Measurements from ENCODE around the gene HDAC9.

The HDAC9 gene

DNA sequence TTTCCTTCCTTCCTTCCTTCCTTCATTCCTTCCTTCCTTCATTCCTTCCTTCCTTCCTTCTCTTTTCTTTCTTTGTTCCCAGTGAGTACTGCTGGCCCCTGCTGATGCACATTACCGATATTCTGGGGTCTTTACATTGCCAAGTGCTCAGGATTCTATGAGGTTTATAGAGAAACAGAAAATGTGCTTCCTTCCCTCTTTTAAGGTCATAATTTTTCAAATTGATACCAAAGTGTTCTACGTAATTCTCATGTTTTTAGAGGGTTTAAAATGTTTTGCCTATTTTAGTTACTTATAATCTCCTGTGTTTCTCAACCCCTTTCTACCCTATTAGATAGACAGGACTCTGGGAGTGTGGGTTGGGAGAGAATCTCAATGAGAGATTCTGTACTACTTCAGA is 291.2 kb downstream of the HDAC9 start:
- TF ChIP-seq, protein P1, sequence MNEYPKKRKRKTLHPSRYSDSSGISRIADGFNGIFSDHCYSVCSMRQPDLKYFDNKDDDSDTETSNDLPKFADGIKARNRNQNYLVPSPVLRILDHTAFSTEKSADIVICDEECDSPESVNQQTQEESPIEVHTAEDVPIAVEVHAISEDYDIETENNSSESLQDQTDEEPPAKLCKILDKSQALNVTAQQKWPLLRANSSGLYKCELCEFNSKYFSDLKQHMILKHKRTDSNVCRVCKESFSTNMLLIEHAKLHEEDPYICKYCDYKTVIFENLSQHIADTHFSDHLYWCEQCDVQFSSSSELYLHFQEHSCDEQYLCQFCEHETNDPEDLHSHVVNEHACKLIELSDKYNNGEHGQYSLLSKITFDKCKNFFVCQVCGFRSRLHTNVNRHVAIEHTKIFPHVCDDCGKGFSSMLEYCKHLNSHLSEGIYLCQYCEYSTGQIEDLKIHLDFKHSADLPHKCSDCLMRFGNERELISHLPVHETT (tag by site-specific recombination; IDR thresholded peaks at IDR 0.05): no peak
- TF ChIP-seq, protein P2, sequence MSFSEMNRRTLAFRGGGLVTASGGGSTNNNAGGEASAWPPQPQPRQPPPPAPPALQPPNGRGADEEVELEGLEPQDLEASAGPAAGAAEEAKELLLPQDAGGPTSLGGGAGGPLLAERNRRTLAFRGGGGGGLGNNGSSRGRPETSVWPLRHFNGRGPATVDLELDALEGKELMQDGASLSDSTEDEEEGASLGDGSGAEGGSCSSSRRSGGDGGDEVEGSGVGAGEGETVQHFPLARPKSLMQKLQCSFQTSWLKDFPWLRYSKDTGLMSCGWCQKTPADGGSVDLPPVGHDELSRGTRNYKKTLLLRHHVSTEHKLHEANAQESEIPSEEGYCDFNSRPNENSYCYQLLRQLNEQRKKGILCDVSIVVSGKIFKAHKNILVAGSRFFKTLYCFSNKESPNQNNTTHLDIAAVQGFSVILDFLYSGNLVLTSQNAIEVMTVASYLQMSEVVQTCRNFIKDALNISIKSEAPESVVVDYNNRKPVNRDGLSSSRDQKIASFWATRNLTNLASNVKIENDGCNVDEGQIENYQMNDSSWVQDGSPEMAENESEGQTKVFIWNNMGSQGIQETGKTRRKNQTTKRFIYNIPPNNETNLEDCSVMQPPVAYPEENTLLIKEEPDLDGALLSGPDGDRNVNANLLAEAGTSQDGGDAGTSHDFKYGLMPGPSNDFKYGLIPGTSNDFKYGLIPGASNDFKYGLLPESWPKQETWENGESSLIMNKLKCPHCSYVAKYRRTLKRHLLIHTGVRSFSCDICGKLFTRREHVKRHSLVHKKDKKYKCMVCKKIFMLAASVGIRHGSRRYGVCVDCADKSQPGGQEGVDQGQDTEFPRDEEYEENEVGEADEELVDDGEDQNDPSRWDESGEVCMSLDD (tag by site-specific recombination; IDR thresholded peaks at IDR 0.05): no peak
- CTCF ChIA-PET: no interaction called here
- Histone ChIP-seq H3K36me3 (ENCODE audit: control insufficient read depth in 2 of 2, insufficient read depth in 1 of 2, low read length in 2 of 2) (no peaks in the 10 kb centered on the region), H3K4me1 (ENCODE audit: control insufficient read depth, insufficient read depth, low read length) (no peaks in the 10 kb centered on the region), H3K27ac (ENCODE audit: extremely low read depth, low read depth, low read length) (no peak overlapping the region), H3K4me3 (ENCODE audit: low read depth, low read length) (no peak overlapping the region), H3K9me3 (ENCODE audit: control insufficient read depth, insufficient read depth, low read depth, low read length) (no peaks in the 10 kb centered on the region)
- POLR2A ChIA-PET: no interaction called here

DNA sequence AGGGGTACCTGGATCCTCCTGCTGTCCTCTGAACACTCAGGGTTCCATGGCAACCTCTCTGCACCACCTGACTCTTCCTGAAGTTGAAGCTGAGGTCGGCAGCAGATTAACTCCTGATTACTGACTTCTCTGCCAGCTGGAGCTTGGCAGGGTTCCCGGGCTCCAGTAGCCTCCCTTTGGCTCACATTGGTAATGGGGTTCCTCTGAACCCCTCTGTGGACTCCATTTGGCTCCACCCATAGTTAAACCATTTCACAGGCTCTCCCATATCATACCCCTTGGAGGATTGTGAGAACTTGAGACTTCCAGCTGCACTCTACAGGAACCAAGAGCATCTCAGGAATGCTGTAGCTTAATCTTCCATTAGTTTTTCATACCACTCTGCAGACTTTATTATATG is 292.5 kb downstream of the HDAC9 start:
- TF ChIP-seq, protein P3, sequence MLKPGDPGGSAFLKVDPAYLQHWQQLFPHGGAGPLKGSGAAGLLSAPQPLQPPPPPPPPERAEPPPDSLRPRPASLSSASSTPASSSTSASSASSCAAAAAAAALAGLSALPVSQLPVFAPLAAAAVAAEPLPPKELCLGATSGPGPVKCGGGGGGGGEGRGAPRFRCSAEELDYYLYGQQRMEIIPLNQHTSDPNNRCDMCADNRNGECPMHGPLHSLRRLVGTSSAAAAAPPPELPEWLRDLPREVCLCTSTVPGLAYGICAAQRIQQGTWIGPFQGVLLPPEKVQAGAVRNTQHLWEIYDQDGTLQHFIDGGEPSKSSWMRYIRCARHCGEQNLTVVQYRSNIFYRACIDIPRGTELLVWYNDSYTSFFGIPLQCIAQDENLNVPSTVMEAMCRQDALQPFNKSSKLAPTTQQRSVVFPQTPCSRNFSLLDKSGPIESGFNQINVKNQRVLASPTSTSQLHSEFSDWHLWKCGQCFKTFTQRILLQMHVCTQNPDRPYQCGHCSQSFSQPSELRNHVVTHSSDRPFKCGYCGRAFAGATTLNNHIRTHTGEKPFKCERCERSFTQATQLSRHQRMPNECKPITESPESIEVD (tag by site-specific recombination; IDR thresholded peaks at IDR 0.05): no peak
- TF ChIP-seq ZNF112 (tag by site-specific recombination; IDR thresholded peaks at IDR 0.05) (no peak), ZNF624 (tag by site-specific recombination; IDR thresholded peaks at IDR 0.05) (no peak), ZNF658 (tag by site-specific recombination; IDR thresholded peaks at IDR 0.05) (no peak), ZNF248 (tag by site-specific recombination; IDR thresholded peaks at IDR 0.05) (no peak), ZNF510 (tag by site-specific recombination; IDR thresholded peaks at IDR 0.05; ENCODE audit: insufficient replicate concordance) (no peak)
- TF ChIP-seq, protein P4, sequence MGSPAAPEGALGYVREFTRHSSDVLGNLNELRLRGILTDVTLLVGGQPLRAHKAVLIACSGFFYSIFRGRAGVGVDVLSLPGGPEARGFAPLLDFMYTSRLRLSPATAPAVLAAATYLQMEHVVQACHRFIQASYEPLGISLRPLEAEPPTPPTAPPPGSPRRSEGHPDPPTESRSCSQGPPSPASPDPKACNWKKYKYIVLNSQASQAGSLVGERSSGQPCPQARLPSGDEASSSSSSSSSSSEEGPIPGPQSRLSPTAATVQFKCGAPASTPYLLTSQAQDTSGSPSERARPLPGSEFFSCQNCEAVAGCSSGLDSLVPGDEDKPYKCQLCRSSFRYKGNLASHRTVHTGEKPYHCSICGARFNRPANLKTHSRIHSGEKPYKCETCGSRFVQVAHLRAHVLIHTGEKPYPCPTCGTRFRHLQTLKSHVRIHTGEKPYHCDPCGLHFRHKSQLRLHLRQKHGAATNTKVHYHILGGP (tag by site-specific recombination; IDR thresholded peaks at IDR 0.05): no peak
- TF ChIP-seq, protein P5, sequence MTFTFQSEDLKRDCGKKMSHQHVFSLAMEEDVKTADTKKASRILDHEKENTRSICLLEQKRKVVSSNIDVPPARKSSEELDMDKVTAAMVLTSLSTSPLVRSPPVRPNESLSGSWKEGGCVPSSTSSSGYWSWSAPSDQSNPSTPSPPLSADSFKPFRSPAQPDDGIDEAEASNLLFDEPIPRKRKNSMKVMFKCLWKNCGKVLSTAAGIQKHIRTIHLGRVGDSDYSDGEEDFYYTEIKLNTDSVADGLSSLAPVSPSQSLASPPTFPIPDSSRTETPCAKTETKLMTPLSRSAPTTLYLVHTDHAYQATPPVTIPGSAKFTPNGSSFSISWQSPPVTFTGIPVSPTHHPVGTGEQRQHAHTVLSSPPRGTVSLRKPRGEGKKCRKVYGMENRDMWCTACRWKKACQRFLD (tag by site-specific recombination; IDR thresholded peaks at IDR 0.05): no peak
- TF ChIP-seq, protein P6, sequence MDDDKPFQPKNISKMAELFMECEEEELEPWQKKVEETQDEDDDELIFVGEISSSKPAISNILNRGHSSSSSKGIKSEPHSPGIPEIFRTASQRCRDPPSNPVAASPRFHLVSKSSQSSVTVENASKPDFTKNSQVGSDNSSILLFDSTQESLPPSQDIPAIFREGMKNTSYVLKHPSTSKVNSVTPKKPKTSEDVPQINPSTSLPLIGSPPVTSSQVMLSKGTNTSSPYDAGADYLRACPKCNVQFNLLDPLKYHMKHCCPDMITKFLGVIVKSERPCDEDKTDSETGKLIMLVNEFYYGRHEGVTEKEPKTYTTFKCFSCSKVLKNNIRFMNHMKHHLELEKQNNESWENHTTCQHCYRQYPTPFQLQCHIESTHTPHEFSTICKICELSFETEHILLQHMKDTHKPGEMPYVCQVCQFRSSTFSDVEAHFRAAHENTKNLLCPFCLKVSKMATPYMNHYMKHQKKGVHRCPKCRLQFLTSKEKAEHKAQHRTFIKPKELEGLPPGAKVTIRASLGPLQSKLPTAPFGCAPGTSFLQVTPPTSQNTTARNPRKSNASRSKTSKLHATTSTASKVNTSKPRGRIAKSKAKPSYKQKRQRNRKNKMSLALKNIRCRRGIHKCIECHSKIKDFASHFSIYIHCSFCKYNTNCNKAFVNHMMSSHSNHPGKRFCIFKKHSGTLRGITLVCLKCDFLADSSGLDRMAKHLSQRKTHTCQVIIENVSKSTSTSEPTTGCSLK (tag by site-specific recombination; IDR thresholded peaks at IDR 0.05): no peak
- POLR2A ChIA-PET: no interaction called here
- CTCF ChIA-PET: no interaction called here
- no peak overlapping the region for H3K27ac ChIP-seq (ENCODE audit: extremely low read depth, low read depth, low read length)
- no peaks in the 10 kb centered on the region for H3K4me1 ChIP-seq (ENCODE audit: control insufficient read depth, insufficient read depth, low read length)
- H3K4me3 ChIP-seq (ENCODE audit: low read depth, low read length): no peak overlapping the region
- H3K36me3 ChIP-seq (ENCODE audit: control insufficient read depth in 2 of 2, insufficient read depth in 1 of 2, low read length in 2 of 2): no peaks in the 10 kb centered on the region
- H3K9me3 ChIP-seq (ENCODE audit: control insufficient read depth, insufficient read depth, low read depth, low read length): no peaks in the 10 kb centered on the region
